ENCODE data around the gene C8B. TPM values are rescaled to one million over a fixed set of nuclear protein-coding genes. Genes with fewer than 3 reads are reported as not detected.

Gene C8B
- total RNA-seq, 4 donors from 2014 or later, result not detected

GRCh38 chr1:56973923-56974742, 8.3 kb upstream of the C8B start:
- no peak for ATAC-seq (ENCODE audit: low FRiP score)
- TF ChIP-seq, protein P1, sequence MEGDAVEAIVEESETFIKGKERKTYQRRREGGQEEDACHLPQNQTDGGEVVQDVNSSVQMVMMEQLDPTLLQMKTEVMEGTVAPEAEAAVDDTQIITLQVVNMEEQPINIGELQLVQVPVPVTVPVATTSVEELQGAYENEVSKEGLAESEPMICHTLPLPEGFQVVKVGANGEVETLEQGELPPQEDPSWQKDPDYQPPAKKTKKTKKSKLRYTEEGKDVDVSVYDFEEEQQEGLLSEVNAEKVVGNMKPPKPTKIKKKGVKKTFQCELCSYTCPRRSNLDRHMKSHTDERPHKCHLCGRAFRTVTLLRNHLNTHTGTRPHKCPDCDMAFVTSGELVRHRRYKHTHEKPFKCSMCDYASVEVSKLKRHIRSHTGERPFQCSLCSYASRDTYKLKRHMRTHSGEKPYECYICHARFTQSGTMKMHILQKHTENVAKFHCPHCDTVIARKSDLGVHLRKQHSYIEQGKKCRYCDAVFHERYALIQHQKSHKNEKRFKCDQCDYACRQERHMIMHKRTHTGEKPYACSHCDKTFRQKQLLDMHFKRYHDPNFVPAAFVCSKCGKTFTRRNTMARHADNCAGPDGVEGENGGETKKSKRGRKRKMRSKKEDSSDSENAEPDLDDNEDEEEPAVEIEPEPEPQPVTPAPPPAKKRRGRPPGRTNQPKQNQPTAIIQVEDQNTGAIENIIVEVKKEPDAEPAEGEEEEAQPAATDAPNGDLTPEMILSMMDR (IDR thresholded peaks at IDR 0.05), result no peak

GRCh38 chr1:56972976-56973375, 7.2 kb upstream of the C8B start:
- TF ChIP-seq, protein P1 (IDR thresholded peaks at IDR 0.05), result no peak
- DNase-seq (ENCODE audit: low spot score) (no peak), ATAC-seq (ENCODE audit: low FRiP score) (no peak)

More at GRCh38 chr1:56973923-56974742, 8.3 kb upstream of the C8B start:
- DNase-seq (ENCODE audit: low spot score), result no peak

GRCh38 chr1:56970280-56970679, 4.5 kb upstream of the C8B start:
- TF ChIP-seq, protein P1 (IDR thresholded peaks at IDR 0.05), result no peak
- DNase-seq (ENCODE audit: low spot score) (no peak), ATAC-seq (ENCODE audit: low FRiP score) (no peak)

GRCh38 chr1:56968878-56969495, 3.2 kb upstream of the C8B start:
- no peak for ATAC-seq (ENCODE audit: low FRiP score)
- TF ChIP-seq, protein P1 (IDR thresholded peaks at IDR 0.05), result no peak
- DNase-seq (ENCODE audit: low spot score), result no peak

GRCh38 chr1:56967900-56968832, 2.4 kb upstream of the C8B start:
- ATAC-seq (ENCODE audit: low FRiP score), result no peak
- DNase-seq (ENCODE audit: low spot score), result no peak
- TF ChIP-seq, protein P1 (IDR thresholded peaks at IDR 0.05), result no peak

DNA sequence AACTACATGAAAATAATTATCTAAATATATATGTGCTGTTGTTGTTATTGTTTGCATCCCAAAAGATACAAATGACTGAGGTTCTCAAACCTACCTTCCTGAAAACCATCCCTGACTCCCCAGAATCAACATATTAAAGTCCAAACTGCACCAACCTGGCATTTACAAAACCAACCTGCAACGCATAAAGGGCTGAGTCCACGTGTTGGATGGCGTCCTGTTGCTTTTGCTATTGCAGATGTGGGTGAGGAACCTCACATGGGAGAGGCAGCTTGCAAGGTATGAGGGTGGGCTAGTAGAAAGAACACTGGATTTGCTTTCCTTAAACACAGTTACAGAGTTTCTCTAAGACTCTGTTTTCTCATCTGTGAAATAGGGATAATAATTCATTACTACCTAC, 1.5 kb upstream of the C8B start:
- TF ChIP-seq, protein P1 (IDR thresholded peaks at IDR 0.05), result no peak
- DNase-seq (ENCODE audit: low spot score) (no peak), ATAC-seq (ENCODE audit: low FRiP score) (no peak)

All from omental fat pad (tissue), 4 donors.